Testis (tissue), 2 donors: ENCODE data around the gene ERC2.

Experiments
- CTCF ChIP-seq, 3 experiments: fragments of 450-650 bp in 2 of 3; fragments of 200-600 bp in 1 of 3; sonication (generic) in 1 of 3; IDR thresholded peaks; one replicate each; pipeline ENCODE4 v1.5.1; 2016 to 2019; ENCODE audit warnings: antibody characterized with exemption in 3 of 3, mild to moderate bottlenecking in 2 of 3, moderate library complexity in 1 of 3
- POLR2A ChIP-seq: fragments of 450-650 bp; IDR thresholded peaks from one replicate; pipeline ENCODE4 v1.6.1; 2017; ENCODE audit warnings: antibody characterized with exemption, mild to moderate bottlenecking, moderate library complexity

GRCh38 chr3:55639143-55639542 lies 829.1 kb downstream of the ERC2 start:
- TF ChIP-seq POLR2A (no peak), CTCF (IDR thresholded peaks at IDR 0.05) (no peak)
